LNCaP clone FGC (cell line): Measurements from ENCODE around the gene SART3.

Experiments
- DNase-seq: peaks from one replicate; pipeline ENCODE4 v3.0.0-alpha.2; 2011; ENCODE audit warnings: low read depth
- H3K4me3 ChIP-seq: 2 replicates; pipeline ENCODE4 v1.5.1; 2011; ENCODE audit warnings: mild to moderate bottlenecking, low read depth, low read length, control low read depth
- CTCF ChIP-seq: IDR thresholded peaks from 2 replicates; pipeline ENCODE4 v1.5.1; 2012; ENCODE audit warnings: mild to moderate bottlenecking; ENCODE audit not compliant: control insufficient read depth, insufficient read depth; ENCODE audit errors: extremely low read depth

SART3 gene

GRCh38 chr12:108547686-108548085, 13.3 kb downstream of the SART3 start:
- no peak for DNase-seq
- no peak for TF ChIP-seq CTCF
- H3K4me3 ChIP-seq, result no peak overlapping the region

- DNase-seq, result no peak
- no peak for TF ChIP-seq CTCF
- H3K4me3 ChIP-seq, result no peak overlapping the region
Measured at GRCh38 chr12:108543652-108544051, 17.3 kb downstream of the SART3 start.

- H3K4me3 ChIP-seq, result no peak overlapping the region
- DNase-seq, result no peak
- TF ChIP-seq CTCF, result no peak
Measured at GRCh38 chr12:108542320-108542719, 18.7 kb downstream of the SART3 start.

- DNase-seq, result no peak
- no peak for TF ChIP-seq CTCF
- no peak overlapping the region for H3K4me3 ChIP-seq
Measured at GRCh38 chr12:108538616-108539195, 22.3 kb downstream of the SART3 start.

- TF ChIP-seq CTCF, result no peak
- DNase-seq, result no peak
- H3K4me3 ChIP-seq, result no peak overlapping the region
Measured at GRCh38 chr12:108538146-108538545, 22.8 kb downstream of the SART3 start.

GRCh38 chr12:108531929-108532848, 28.8 kb downstream of the SART3 start:
- no peak for TF ChIP-seq CTCF
- no peak overlapping the region for H3K4me3 ChIP-seq
- DNase-seq, result no peak
